LNCAP (cell line): ENCODE results near the gene L3HYPDH.

ENCODE experiments used
- CTCF ChIP-seq: fragments of 450-650 bp; IDR thresholded peaks from 2 replicates; pipeline ENCODE4 v1.5.1; 2017; ENCODE audit warnings: mild to moderate bottlenecking

Gene L3HYPDH

GRCh38 chr14:59475709-59476108 lies 8.5 kb downstream of the L3HYPDH start:
- TF ChIP-seq CTCF: no peak

- TF ChIP-seq CTCF: no peak
Observed at GRCh38 chr14:59474172-59474571, 10.0 kb downstream of the L3HYPDH start.

DNA sequence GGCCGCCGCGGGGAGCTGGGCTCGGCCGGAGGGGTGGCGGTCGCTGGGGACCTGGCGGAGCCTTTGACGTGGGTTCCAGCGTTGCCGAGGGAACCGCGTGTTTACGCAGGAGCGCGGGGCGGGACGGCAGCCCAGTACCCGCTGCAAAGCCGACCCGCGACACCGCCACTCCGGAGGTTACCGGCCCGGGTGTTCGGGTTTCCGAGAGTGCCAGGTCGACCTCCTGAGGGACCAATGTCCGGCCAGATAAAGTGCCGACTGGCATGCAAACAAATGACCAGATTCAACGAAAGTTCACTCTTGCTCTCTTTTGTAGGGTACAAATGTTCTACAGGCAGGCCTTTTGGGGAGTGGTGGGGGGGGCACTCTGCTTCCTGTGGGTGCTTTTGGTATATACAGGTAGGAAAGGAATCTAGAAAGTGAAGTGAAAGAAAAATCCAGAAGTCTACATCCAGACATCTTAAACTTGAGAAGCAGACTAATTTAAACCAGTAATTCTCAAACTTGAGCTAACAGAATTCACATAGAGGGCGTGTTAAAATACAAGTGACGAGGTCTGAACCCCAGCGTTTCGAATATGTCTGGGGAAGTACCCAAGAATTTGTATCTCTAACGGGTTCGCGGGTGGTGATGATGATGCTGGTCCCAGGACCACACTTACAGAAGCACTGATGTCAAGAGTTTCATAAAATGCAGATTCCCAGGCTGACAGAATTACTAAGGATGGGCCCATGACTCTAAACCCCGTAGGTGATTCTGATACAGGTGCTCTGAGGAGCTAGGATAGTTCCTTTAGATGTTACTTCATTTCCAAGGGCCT lies 18.7 kb downstream of the L3HYPDH start, which contains the start of gene GPR135:
GPR135 (minus strand) TSS at position 65 of the 820 bp plus-strand sequence. CDS start 154 bp downstream, outside the sequence.
- no peak for TF ChIP-seq CTCF

- no peak for TF ChIP-seq CTCF
Observed at GRCh38 chr14:59464486-59465315, 19.5 kb downstream of the L3HYPDH start.

- TF ChIP-seq CTCF: no peak
Observed at GRCh38 chr14:59463787-59464485, 20.3 kb downstream of the L3HYPDH start.

DNA sequence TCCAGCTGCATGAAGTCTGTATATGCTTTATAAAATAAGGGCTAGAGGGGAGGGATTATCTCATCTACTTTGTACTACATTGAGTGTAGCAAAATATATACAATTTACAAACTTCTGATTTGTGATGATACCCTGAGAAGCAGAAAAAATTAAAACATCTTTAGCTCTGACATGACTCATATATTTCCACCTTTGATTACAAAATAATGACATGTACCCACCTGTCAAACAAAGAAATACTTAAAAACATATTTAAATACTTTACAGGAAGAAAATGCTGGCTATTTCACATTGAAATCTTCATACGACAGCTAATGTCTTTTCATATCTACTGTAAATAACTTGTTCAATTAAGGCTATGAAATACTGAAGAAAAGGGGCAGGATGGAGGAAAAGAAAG lies 22.3 kb downstream of the L3HYPDH start:
- TF ChIP-seq CTCF: no peak

GRCh38 chr14:59460378-59460777 lies 23.8 kb downstream of the L3HYPDH start:
- no peak for TF ChIP-seq CTCF
